GM18499 (cell line): ENCODE results near the gene NBPF20.
"Not testable (repeated sequence)": the region's sequence is repeated elsewhere in the genome, so short reads cannot be mapped to it uniquely, and the experiment has no call there.

Experiments
- ATAC-seq: cut with Tn5 transposase; IDR thresholded peaks from one replicate; pipeline ENCODE4 v1.9.1; 2021; ENCODE audit warnings: moderate number of reproducible peaks; ENCODE audit not compliant: insufficient read depth, unreplicated experiment

The NBPF20 gene

GRCh38 chr1:145431363-145432256, 6.2 kb upstream of the NBPF20 start:
- ATAC-seq: not testable (repeated sequence)

GRCh38 chr1:145430830-145431229, 5.4 kb upstream of the NBPF20 start:
- ATAC-seq: not testable (repeated sequence)

GRCh38 chr1:145429329-145429728, 3.9 kb upstream of the NBPF20 start:
- ATAC-seq: not testable (repeated sequence)

GRCh38 chr1:145424612-145425435, 579 bp downstream of the NBPF20 start:
- ATAC-seq: not testable (repeated sequence)

- ATAC-seq: not testable (repeated sequence)
Measured at GRCh38 chr1:145415149-145415548, 10.3 kb downstream of the NBPF20 start.

- not testable (repeated sequence) for ATAC-seq
Measured at GRCh38 chr1:145407266-145407665, 18.1 kb downstream of the NBPF20 start.

- ATAC-seq: not testable (repeated sequence)
Measured at GRCh38 chr1:145404949-145405348, 20.5 kb downstream of the NBPF20 start.

GRCh38 chr1:145400701-145401100, 24.7 kb downstream of the NBPF20 start:
- not testable (repeated sequence) for ATAC-seq
